Natural killer cell (primary cell): ENCODE results near the gene POPDC2. TPM values are rescaled to one million over a fixed set of nuclear protein-coding genes. Genes with fewer than 3 reads are reported as not detected.

Source experiments
- ATAC-seq, 3 donors: fragments of 150-1000 bp in 2 of 3; fragments of 200-7000 bp in 1 of 3; cut with Tn5 transposase; 1 replicate in 1 of 3; 2 replicates in 2 of 3; pipeline ENCODE4 v1.10.0; 2021; ENCODE audit warnings: mild to moderate bottlenecking in 2 of 3, moderate library complexity in 2 of 3
- DNase-seq, 2 donors: peaks; one replicate each; pipeline versions ENCODE4 v3.0.0 to v3.0.0-alpha.2; 2013 to 2021; ENCODE audit warnings: mixed read lengths in 1 of 2
- H3K27ac ChIP-seq: one replicate; pipeline ENCODE4 v1.5.1; 2013; ENCODE audit warnings: mild to moderate bottlenecking, low read length
- H3K27me3 ChIP-seq: one replicate; pipeline ENCODE4 v1.6.1; 2013; ENCODE audit warnings: low read length; ENCODE audit not compliant: control insufficient read depth, insufficient read depth
- H3K36me3 ChIP-seq: one replicate; pipeline ENCODE4 v1.6.1; 2013; ENCODE audit warnings: low read length; ENCODE audit not compliant: control insufficient read depth, insufficient read depth
- H3K4me1 ChIP-seq: one replicate; pipeline ENCODE4 v1.6.1; 2013; ENCODE audit warnings: low read length; ENCODE audit not compliant: control insufficient read depth, insufficient read depth
- H3K4me3 ChIP-seq: one replicate; pipeline ENCODE4 v1.5.1; 2013; ENCODE audit warnings: low read length
- H3K9me3 ChIP-seq: one replicate; pipeline ENCODE4 v1.6.1; 2013; ENCODE audit warnings: low read length; ENCODE audit not compliant: control insufficient read depth, insufficient read depth
- H3K27ac Mint-ChIP-seq, 2 donors: one replicate each; pipeline ENCODE4 v1.8.0; 2022; ENCODE audit warnings: mild to moderate bottlenecking in 2 of 2, mixed read lengths in 2 of 2, moderate library complexity in 1 of 2
- H3K27me3 Mint-ChIP-seq, 2 donors: one replicate each; pipeline ENCODE4 v1.8.0; 2022; ENCODE audit warnings: low read depth in 2 of 2, mixed read lengths in 2 of 2
- H3K36me3 Mint-ChIP-seq: one replicate; pipeline ENCODE4 v1.8.0; 2022; ENCODE audit warnings: mixed read lengths
- H3K4me1 Mint-ChIP-seq, 2 donors: one replicate each; pipeline ENCODE4 v1.8.0; 2022; ENCODE audit warnings: mixed read lengths in 2 of 2
- H3K4me3 Mint-ChIP-seq: one replicate; pipeline ENCODE4 v1.8.0; 2022; ENCODE audit warnings: mild to moderate bottlenecking, moderate library complexity, mixed read lengths
- H3K9me3 Mint-ChIP-seq, 2 donors: one replicate each; pipeline ENCODE4 v1.8.0; 2022; ENCODE audit warnings: mixed read lengths in 2 of 2
- WGBS: methylation state at CpG from one replicate; pipeline ENCODE4 v1.1.7; 2013; ENCODE audit warnings: missing lambda C conversion rate; ENCODE audit not compliant: insufficient coverage; 5-methylcytosine and 5-hydroxymethylcytosine counted together
- intact Hi-C: fragments of 100-400 bp; cut with micrococcal nuclease; formaldehyde crosslinking; loops from one replicate; pipeline ENCODE4 v1.14.2; 2022
- total RNA-seq, 4 donors: library from RNA; stranded (reverse); fragments of 120-200 nt in 1 of 4; gene quantifications; one replicate each; pipeline versions ENCODE4 v1.2.3 to v1.2.4, GENCODE V29; 2013 to 2022
- TF ChIP-seq, protein P1 (sequence below): fragments of 200-600 bp; IDR thresholded peaks from one replicate; pipeline ENCODE4 v1.8.0; 2022; ENCODE audit warnings: antibody characterized with exemption

The POPDC2 gene
- total RNA-seq, 3 donors from 2014 or later (not counting 1 experiment from before 2014, with no cell fraction given): 6.2 to 8.0 (median 7.9) TPM

- no peaks in the 10 kb centered on the region for H3K36me3 ChIP-seq
- Mint-ChIP-seq H3K4me3 (no peak overlapping the region), H3K9me3 (no peaks in the 10 kb centered on the region), H3K27ac (no peak overlapping the region), H3K27me3 (no peaks in the 10 kb centered on the region), H3K4me1 (no peaks in the 10 kb centered on the region), H3K36me3 (no peaks in the 10 kb centered on the region)
- H3K9me3 ChIP-seq: no peaks in the 10 kb centered on the region
- WGBS: 51% methylated on average over 5 of the region's 5 CpGs
- ATAC-seq (peak; percentile 64 to 78 (median 66)), DNase-seq (peak in 1 of 2 donors; percentile 34)
- intact Hi-C loops: no loop called here
- H3K4me3 ChIP-seq: no peak overlapping the region
- peaks cover 8% of the 10 kb centered on the region for H3K4me1 ChIP-seq
- no peaks in the 10 kb centered on the region for H3K27me3 ChIP-seq
- no peak overlapping the region for H3K27ac ChIP-seq
- TF ChIP-seq, protein P1, sequence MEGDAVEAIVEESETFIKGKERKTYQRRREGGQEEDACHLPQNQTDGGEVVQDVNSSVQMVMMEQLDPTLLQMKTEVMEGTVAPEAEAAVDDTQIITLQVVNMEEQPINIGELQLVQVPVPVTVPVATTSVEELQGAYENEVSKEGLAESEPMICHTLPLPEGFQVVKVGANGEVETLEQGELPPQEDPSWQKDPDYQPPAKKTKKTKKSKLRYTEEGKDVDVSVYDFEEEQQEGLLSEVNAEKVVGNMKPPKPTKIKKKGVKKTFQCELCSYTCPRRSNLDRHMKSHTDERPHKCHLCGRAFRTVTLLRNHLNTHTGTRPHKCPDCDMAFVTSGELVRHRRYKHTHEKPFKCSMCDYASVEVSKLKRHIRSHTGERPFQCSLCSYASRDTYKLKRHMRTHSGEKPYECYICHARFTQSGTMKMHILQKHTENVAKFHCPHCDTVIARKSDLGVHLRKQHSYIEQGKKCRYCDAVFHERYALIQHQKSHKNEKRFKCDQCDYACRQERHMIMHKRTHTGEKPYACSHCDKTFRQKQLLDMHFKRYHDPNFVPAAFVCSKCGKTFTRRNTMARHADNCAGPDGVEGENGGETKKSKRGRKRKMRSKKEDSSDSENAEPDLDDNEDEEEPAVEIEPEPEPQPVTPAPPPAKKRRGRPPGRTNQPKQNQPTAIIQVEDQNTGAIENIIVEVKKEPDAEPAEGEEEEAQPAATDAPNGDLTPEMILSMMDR: no peak
Observed at GRCh38 chr3:119600732-119601131, 59.7 kb downstream of the POPDC2 start.

DNA sequence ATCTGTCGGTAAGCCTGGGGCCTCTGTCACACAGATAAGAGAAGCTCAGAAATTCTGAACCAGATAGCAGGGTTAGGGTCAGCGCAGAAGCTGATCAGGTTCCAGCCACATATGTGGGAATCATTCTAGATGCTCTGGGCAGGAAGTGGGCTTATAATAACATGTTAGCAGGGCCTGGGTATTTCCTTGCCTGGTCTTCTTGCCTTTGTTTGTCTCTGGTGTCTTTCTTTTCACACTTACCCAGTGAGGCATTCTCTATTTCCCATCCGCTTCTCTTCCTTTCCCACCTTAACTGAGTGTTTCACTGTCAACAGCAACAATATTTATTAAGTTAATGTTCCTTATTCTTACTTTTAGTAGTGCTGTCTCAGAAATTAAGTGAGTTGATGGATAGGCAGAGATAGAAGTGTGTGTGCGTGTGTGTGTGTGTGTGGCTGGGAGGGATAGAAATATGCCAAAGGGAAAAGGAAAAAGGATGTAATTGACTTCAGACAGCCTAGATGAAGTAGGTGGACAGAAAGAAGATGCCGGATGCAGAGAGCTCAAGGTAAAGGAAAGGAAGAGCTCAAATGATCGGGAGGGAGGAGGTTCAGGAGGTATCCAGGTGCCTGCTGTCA, 60.7 kb downstream of the POPDC2 start:
- no peaks in the 10 kb centered on the region for H3K9me3 Mint-ChIP-seq
- intact Hi-C loops: no loop called here
- no peak overlapping the region for H3K27ac ChIP-seq
- TF ChIP-seq, protein P1: no peak
- H3K4me1 ChIP-seq: peaks cover 9% of the 10 kb centered on the region
- H3K36me3 Mint-ChIP-seq: no peaks in the 10 kb centered on the region
- H3K27ac Mint-ChIP-seq: no peak overlapping the region
- ATAC-seq: no peak
- 94% methylated on average over 5 of the region's 6 CpGs for WGBS
- no peak overlapping the region for H3K4me3 Mint-ChIP-seq
- no peak for DNase-seq
- H3K36me3 ChIP-seq: no peaks in the 10 kb centered on the region
- H3K27me3 ChIP-seq: no peaks in the 10 kb centered on the region
- no peaks in the 10 kb centered on the region for H3K27me3 Mint-ChIP-seq
- H3K4me1 Mint-ChIP-seq: no peaks in the 10 kb centered on the region
- no peaks in the 10 kb centered on the region for H3K9me3 ChIP-seq
- no peak overlapping the region for H3K4me3 ChIP-seq

DNA sequence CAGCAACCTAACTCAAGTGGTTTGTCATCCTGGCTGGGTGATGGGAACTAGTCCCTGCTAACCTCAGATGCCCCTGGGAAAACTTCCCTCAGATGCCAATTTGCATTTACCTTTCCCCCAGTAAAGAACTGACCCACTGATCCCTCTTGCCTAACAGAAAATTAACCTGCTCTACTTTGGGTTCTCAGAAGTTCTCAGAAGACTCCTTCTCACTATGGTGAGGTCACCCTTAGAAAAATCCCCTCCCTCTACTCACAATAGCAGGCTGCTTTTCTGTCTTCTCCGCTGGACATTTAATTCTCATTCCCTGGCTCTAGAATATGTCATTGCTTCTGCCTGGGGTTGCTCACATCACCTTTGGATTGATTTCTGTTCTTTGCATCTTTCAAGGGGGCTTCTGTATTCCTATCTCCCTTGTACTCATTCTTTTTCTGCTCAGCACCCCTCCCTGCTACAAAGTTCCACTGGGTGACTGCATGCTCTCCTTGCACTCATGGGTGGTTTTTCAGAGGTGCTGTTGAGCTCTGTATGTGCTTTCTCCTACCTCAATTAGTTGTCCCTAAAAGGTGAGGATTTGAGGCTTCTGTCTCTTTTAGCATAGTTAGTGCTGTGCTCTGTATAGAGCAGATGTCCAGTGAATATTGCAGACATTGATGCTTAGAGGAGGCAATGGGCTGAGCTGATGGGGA, 61.8 kb downstream of the POPDC2 start:
- Histone ChIP-seq H3K4me1 (peaks cover 9% of the 10 kb centered on the region), H3K27me3 (no peaks in the 10 kb centered on the region), H3K27ac (no peak overlapping the region), H3K9me3 (no peaks in the 10 kb centered on the region), H3K4me3 (no peak overlapping the region), H3K36me3 (no peaks in the 10 kb centered on the region)
- intact Hi-C loops: no loop called here
- Mint-ChIP-seq H3K27ac (no peak overlapping the region), H3K27me3 (no peaks in the 10 kb centered on the region), H3K36me3 (no peaks in the 10 kb centered on the region), H3K4me3 (no peak overlapping the region), H3K4me1 (no peaks in the 10 kb centered on the region), H3K9me3 (no peaks in the 10 kb centered on the region)
- DNase-seq: no peak
- no peak for ATAC-seq
- TF ChIP-seq, protein P1: no peak
- 85% methylated on average over 1 of the region's 1 CpG for WGBS
